Measurements from ENCODE around the gene CEACAM18. TPM values are rescaled to one million over a fixed set of nuclear protein-coding genes. Genes with fewer than 3 reads are reported as not detected.

CEACAM18 gene
- total RNA-seq, 1 donor from 2014 or later = not detected

DNA sequence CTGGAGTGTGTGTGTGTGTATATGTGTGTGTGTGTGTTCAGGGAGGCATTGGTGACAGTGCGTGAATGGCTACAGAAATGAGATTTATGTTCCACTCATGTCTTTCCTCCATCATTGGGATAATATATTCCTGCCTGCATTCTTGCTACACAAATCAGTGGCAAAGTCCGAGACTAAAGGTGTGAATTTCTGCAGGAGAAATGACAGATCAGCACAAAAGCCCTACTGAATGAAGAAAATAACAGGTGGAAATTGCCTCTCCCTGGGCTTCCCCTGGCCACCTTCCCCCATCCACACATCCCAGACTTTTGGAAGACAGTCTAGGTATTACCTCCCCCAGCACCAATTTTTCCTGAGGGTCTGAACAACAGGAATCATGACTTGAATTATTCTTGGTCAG is 43.0 kb downstream of the CEACAM18 start:
- Mint-ChIP-seq H3K9me3 (ENCODE audit: unreplicated experiment) (peaks cover 5% of the 10 kb centered on the region), H3K27ac (ENCODE audit: unreplicated experiment) (no peak overlapping the region), H3K27me3 (ENCODE audit: unreplicated experiment) (no peaks in the 10 kb centered on the region), H3K4me1 (ENCODE audit: unreplicated experiment) (no peaks in the 10 kb centered on the region), H3K36me3 (ENCODE audit: unreplicated experiment) (no peaks in the 10 kb centered on the region), H3K4me3 (ENCODE audit: unreplicated experiment) (no peak overlapping the region)
- DNase-seq (ENCODE audit: extremely low spot score, unreplicated experiment) = no peak
- TF ChIP-seq, protein P1, sequence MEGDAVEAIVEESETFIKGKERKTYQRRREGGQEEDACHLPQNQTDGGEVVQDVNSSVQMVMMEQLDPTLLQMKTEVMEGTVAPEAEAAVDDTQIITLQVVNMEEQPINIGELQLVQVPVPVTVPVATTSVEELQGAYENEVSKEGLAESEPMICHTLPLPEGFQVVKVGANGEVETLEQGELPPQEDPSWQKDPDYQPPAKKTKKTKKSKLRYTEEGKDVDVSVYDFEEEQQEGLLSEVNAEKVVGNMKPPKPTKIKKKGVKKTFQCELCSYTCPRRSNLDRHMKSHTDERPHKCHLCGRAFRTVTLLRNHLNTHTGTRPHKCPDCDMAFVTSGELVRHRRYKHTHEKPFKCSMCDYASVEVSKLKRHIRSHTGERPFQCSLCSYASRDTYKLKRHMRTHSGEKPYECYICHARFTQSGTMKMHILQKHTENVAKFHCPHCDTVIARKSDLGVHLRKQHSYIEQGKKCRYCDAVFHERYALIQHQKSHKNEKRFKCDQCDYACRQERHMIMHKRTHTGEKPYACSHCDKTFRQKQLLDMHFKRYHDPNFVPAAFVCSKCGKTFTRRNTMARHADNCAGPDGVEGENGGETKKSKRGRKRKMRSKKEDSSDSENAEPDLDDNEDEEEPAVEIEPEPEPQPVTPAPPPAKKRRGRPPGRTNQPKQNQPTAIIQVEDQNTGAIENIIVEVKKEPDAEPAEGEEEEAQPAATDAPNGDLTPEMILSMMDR (IDR thresholded peaks at IDR 0.05) = no peak

DNA sequence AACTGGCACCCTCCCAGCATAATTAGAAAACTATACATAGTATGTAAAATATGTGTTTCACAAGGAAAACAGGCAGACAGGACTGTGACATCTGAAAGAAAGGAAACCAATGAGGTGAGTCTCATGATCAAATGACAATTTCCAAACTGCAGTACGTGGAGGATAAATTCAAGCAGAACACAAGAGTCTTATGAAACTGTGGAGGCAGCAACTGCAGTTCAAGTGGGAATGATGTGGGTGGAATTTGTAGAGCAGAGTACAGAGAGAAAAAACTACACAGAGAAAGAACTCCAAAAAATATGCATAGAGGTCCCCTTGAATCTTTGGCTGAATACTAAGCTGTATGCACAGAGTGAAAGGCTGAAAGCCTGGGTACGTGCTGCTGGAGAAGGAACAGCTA is 43.4 kb downstream of the CEACAM18 start:
- TF ChIP-seq, protein P1 (IDR thresholded peaks at IDR 0.05) = no peak
- Mint-ChIP-seq H3K27me3 (ENCODE audit: unreplicated experiment) (no peaks in the 10 kb centered on the region), H3K36me3 (ENCODE audit: unreplicated experiment) (no peaks in the 10 kb centered on the region), H3K27ac (ENCODE audit: unreplicated experiment) (no peak overlapping the region), H3K9me3 (ENCODE audit: unreplicated experiment) (peaks cover 5% of the 10 kb centered on the region), H3K4me3 (ENCODE audit: unreplicated experiment) (no peak overlapping the region), H3K4me1 (ENCODE audit: unreplicated experiment) (no peaks in the 10 kb centered on the region)
- DNase-seq (ENCODE audit: extremely low spot score, unreplicated experiment) = no peak

DNA sequence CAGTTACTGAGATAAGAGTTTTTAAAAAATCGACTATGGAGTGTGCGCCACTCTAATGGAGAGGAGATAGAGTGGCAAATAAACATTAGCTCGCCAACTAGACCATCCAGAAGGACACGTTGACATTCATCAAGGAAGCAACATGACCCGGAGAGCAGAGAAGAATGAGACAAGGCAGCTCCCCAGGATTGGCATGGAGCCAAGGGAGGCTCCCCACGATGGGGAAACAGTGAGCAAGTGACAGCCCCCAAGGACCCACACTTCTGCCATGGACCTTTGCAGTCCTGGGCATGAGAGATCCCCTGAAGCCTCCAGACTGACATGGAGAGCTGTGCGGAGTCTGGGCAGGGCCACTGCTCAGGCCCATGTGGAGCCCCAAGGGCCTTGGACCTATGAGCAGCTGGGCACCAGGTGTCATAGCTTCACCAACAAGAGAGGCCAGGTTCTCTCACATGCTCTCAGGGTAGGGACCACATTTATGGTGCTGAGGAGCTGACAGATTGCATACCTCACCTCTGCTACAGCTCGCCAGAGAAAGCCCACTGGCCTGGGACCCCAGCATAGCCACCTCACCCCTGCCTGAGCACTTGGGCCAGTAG is 46.4 kb downstream of the CEACAM18 start:
- H3K4me1 Mint-ChIP-seq (ENCODE audit: unreplicated experiment) = no peaks in the 10 kb centered on the region
- H3K27ac Mint-ChIP-seq (ENCODE audit: unreplicated experiment) = no peak overlapping the region
- H3K27me3 Mint-ChIP-seq (ENCODE audit: unreplicated experiment) = no peaks in the 10 kb centered on the region
- DNase-seq (ENCODE audit: extremely low spot score, unreplicated experiment) = no peak
- H3K9me3 Mint-ChIP-seq (ENCODE audit: unreplicated experiment) = no peaks in the 10 kb centered on the region
- H3K4me3 Mint-ChIP-seq (ENCODE audit: unreplicated experiment) = no peak overlapping the region
- no peaks in the 10 kb centered on the region for H3K36me3 Mint-ChIP-seq (ENCODE audit: unreplicated experiment)
- TF ChIP-seq, protein P1 (IDR thresholded peaks at IDR 0.05) = no peak

DNA sequence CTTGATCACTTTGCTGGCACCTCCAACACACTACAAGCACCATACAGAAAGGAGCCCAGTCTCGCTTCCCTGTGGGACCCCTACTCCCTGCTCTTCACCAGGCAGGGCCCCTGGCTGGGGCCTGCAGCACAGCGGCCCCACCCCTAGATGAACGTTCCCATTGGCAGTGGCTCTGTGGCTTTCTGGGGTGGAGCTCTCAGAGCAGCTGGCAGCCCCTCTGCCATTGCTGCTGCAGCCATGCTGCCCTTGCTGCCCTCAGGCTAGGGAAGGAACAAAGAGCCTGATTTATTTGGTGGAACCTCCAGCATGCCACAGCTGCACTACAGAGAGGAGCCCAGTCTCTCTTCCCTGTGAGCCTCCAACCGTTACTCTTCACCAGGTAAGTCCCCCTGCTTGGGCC is 47.3 kb downstream of the CEACAM18 start:
- Mint-ChIP-seq H3K36me3 (ENCODE audit: unreplicated experiment) (no peaks in the 10 kb centered on the region), H3K27ac (ENCODE audit: unreplicated experiment) (no peak overlapping the region), H3K4me3 (ENCODE audit: unreplicated experiment) (no peak overlapping the region), H3K9me3 (ENCODE audit: unreplicated experiment) (no peaks in the 10 kb centered on the region), H3K4me1 (ENCODE audit: unreplicated experiment) (no peaks in the 10 kb centered on the region), H3K27me3 (ENCODE audit: unreplicated experiment) (no peaks in the 10 kb centered on the region)
- no peak for DNase-seq (ENCODE audit: extremely low spot score, unreplicated experiment)
- TF ChIP-seq, protein P1 (IDR thresholded peaks at IDR 0.05) = no peak

DNA sequence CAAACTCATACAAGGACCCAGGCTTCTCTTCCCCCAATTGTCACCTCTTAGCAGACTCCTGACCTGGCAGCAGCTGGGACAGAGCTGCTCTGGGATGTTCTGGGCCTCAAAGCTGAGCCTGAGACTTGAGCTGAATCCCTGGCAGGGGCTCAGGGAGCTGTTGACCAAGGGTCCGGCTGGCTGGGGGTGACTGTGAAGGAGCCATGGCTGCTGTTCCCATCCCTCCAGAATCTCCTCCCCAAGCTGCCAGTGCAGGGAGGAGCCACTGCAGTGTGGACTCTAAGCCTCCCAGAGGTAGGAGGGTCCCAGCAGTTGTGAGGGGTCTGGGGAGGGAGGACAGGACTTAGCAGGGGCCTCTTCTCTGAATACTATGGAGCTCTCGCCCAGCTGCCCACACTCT is 51.0 kb downstream of the CEACAM18 start:
- H3K36me3 Mint-ChIP-seq (ENCODE audit: unreplicated experiment) = no peaks in the 10 kb centered on the region
- H3K4me3 Mint-ChIP-seq (ENCODE audit: unreplicated experiment) = no peak overlapping the region
- no peak for DNase-seq (ENCODE audit: extremely low spot score, unreplicated experiment)
- no peak overlapping the region for H3K27ac Mint-ChIP-seq (ENCODE audit: unreplicated experiment)
- no peaks in the 10 kb centered on the region for H3K27me3 Mint-ChIP-seq (ENCODE audit: unreplicated experiment)
- no peaks in the 10 kb centered on the region for H3K4me1 Mint-ChIP-seq (ENCODE audit: unreplicated experiment)
- H3K9me3 Mint-ChIP-seq (ENCODE audit: unreplicated experiment) = no peaks in the 10 kb centered on the region
- TF ChIP-seq, protein P1 (IDR thresholded peaks at IDR 0.05) = no peak
